Omental fat pad (tissue), 4 donors: ENCODE data around the gene BPIFB2. TPM values are rescaled to one million over a fixed set of nuclear protein-coding genes. Genes with fewer than 3 reads are reported as not detected.
A peak's percentile ranks its signal among the peaks of the same experiment; 100 is the strongest.

Experiments
- ATAC-seq: fragments of 150-250 bp; one replicate; pipeline ENCODE4 v1.9.1; 2016; ENCODE audit warnings: mild to moderate bottlenecking, moderate library complexity; ENCODE audit not compliant: low FRiP score
- DNase-seq: peaks from one replicate; pipeline ENCODE4 v3.0.0-alpha.2; 2019; ENCODE audit warnings: low spot score
- total RNA-seq, 4 donors: library from RNA; depleted of rRNA; stranded (reverse); fragments of >200 nt; gene quantifications; one replicate each; pipeline ENCODE4 v1.1.0, GENCODE V29; 2016
- TF ChIP-seq, protein P1 (sequence below), 3 donors: fragments of 450-650 bp; IDR thresholded peaks; one replicate each; pipeline ENCODE4 v1.5.1; 2016 to 2017; ENCODE audit warnings: antibody characterized with exemption in 3 of 3, mild to moderate bottlenecking in 3 of 3, moderate library complexity in 2 of 3

The BPIFB2 gene
- total RNA-seq, 4 donors from 2014 or later: not detected

DNA sequence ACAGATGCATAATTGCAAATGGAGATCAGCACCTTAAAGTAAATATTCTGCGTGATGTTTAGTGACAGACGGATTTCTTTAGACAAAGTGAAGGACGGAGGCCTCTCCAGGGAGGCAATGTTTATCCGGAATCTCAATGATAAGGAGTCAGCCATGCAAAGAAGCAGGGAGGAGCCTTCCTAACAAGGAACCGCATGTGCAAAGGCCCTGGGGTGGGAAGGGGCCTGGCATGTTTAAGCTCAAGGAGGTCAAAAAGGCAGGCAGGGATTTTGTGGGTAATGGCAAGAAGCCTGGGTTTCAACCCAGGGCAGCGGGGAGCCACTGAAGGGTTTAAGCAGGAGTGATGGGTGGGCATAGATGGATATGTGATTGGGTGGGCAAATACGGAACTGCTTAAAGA lies 46.9 kb downstream of the BPIFB2 start:
- ATAC-seq (no peak), DNase-seq (no peak)
- TF ChIP-seq, protein P1, sequence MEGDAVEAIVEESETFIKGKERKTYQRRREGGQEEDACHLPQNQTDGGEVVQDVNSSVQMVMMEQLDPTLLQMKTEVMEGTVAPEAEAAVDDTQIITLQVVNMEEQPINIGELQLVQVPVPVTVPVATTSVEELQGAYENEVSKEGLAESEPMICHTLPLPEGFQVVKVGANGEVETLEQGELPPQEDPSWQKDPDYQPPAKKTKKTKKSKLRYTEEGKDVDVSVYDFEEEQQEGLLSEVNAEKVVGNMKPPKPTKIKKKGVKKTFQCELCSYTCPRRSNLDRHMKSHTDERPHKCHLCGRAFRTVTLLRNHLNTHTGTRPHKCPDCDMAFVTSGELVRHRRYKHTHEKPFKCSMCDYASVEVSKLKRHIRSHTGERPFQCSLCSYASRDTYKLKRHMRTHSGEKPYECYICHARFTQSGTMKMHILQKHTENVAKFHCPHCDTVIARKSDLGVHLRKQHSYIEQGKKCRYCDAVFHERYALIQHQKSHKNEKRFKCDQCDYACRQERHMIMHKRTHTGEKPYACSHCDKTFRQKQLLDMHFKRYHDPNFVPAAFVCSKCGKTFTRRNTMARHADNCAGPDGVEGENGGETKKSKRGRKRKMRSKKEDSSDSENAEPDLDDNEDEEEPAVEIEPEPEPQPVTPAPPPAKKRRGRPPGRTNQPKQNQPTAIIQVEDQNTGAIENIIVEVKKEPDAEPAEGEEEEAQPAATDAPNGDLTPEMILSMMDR (IDR thresholded peaks at IDR 0.05): no peak

DNA sequence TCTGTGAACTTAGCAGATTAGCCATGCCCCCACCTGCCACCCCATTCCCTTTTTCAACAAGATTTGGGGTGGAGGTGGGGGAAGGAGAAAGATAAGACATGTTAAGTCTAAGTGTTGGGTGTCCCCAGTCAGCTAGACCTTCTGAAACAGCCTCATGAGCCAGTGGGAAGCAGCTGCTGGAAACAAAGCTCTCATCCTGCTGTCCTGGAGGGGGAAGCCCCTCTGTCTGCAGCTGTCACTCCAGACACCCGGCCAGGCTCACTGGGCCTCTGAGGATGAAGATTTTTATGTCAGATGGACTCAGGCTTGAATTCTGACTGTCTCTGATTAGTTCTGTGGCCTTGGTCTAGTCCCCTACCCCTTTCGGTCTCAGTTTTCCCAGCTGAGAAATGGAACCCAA lies 47.3 kb downstream of the BPIFB2 start:
- ATAC-seq: no peak

DNA sequence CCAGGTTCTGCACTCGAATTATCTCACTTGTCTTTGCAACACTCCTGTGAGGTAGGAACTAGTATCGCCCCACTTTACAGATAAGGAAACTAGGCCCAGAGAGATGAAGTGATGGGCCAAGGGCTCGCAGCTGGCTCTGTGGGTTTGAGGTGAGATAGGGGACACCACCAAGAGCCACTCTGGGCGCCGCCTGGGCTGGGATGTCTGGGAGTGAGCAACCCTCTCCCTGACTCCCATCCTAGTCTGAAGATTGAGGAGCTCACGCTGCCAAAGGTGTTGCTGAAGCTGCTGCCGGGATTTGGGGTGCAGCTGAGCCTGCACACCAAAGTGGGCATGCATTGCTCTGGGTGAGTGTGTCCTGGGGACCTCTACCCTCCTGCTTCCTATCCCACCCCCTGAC lies 51.6 kb downstream of the BPIFB2 start:
- ATAC-seq (no peak), DNase-seq (no peak)
- TF ChIP-seq, protein P1 (IDR thresholded peaks at IDR 0.05): no peak

More for the DNA sequence above, 47.3 kb downstream of the BPIFB2 start:
- TF ChIP-seq, protein P1 (IDR thresholded peaks at IDR 0.05): no peak
- no peak for DNase-seq

DNA sequence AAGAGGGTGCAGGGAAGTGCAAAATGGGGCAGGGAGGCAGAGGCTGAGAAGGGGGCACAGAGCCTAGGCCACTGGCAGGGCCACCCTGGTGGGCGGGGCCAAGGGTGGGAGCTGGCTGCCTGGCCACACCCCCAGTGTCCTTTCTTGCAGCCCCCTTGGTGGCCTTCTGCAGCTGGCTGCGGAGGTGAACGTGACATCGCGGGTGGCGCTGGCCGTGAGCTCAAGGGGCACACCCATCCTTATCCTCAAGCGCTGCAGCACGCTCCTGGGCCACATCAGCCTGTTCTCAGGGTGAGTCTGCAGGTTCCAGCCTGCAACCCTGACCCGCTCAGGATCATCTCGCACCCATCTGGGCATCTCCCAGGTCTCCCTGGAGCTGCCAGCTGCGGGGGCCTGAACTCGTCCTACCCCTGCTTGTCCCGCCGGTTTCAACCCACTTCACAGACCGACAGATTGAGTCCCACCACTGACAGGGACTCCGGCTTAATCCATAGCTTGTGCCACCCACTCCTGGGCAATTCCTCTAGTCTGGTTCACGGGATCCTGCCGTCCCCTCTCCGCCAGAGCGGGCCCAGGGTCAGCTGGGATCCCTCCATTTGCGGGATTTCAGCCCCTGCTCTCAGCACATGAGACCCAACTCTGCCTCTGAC lies 52.4 kb downstream of the BPIFB2 start:
- ATAC-seq (no peak), DNase-seq (no peak)
- TF ChIP-seq, protein P1 (IDR thresholded peaks at IDR 0.05): no peak

DNA sequence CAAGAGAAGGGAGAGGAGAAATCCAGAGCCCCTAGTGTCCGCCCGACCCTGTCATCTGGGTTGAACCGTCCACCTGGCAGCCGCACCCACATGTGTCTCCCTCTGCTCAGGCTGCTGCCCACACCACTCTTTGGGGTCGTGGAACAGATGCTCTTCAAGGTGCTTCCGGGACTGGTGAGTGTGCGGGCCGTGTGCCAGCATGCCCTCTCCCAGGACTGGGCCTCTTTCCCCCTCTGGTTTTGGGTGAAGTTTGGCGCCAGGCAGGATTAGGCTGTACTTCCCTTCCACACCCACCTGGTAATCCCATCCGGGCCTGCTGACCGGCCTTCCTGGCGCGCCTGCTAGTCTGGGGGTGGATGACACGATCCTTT lies 54.1 kb downstream of the BPIFB2 start:
- DNase-seq (no peak), ATAC-seq (peak; percentile 18)
- TF ChIP-seq, protein P1 (IDR thresholded peaks at IDR 0.05): no peak

DNA sequence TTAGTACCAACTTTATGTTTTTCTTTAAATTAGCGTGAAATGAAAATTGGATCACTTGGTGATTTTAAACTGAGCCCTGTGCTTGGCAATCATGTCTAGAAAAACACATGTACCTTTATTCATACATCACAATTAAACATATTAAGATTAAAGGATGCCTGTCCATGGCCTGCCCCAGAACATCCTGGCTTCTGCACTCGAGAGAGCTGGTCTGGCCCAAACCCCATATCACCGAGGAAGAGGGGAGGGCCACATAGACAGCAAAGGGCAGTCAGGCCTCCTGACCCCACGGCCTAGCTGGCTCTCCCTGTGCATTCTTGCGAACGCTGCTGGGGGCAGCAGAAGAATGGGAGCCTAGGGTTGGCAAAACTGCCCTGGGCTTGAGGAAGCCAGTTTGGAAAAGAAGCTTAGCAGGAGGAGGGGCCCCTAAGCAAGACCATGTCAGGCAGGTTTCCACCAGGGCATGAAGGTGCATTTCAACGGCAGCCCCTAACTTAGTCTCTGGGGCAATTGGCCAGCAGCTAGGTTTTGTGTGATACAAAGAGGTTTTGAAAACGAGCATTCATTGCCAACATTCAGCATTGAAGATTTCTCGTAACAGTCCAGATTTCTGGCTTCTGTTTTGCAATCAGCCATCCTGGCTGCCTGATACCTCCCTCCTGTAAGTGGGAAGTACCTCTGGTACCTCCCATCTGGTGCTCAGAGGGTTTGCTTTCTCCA lies 54.8 kb downstream of the BPIFB2 start:
- ATAC-seq: peak; percentile 43
- DNase-seq: no peak
- TF ChIP-seq, protein P1 (IDR thresholded peaks at IDR 0.05): no peak

DNA sequence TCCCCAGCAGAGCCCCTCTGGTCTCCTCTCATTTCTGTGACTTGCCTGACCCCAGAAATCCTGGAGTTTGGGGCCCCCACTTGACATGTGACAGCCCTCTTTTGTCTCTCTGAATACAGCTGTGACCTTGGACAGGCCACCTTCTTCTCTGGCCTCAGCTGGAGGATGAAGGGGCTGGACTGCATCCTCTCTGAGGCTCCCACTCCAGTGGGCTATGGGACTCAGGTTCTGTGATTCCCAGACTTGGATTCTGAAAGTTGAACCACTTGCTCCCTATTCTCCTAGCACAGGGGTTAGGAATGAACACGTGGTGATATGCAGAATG lies 55.3 kb downstream of the BPIFB2 start:
- TF ChIP-seq, protein P1 (IDR thresholded peaks at IDR 0.05): no peak
- ATAC-seq: no peak

More for the DNA sequence above, 55.3 kb downstream of the BPIFB2 start:
- DNase-seq: no peak
